Nephron progenitor cell (in vitro differentiated cells): ENCODE results near the gene PCNT.
A peak's percentile ranks its signal among the peaks of the same experiment; 100 is the strongest.
"Not testable (repeated sequence)": the region's sequence is repeated elsewhere in the genome, so short reads cannot be mapped to it uniquely, and the experiment has no call there.

ENCODE experiments used
- DNase-seq: peaks from one replicate; pipeline ENCODE4 v3.0.0; 2021
- H3K27ac Mint-ChIP-seq: 2 replicates; pipeline ENCODE4 v1.8.0; 2021; ENCODE audit warnings: mild to moderate bottlenecking, moderate library complexity, mixed read lengths
- H3K27me3 Mint-ChIP-seq: 2 replicates; pipeline ENCODE4 v1.8.0; 2021; ENCODE audit warnings: mild to moderate bottlenecking, low read depth, mixed read lengths; ENCODE audit not compliant: poor library complexity
- H3K36me3 Mint-ChIP-seq: 2 replicates; pipeline ENCODE4 v1.8.0; 2021; ENCODE audit warnings: low read depth, mixed read lengths
- H3K4me1 Mint-ChIP-seq: 2 replicates; pipeline ENCODE4 v1.8.0; 2021; ENCODE audit warnings: mixed read lengths
- H3K4me3 Mint-ChIP-seq: 2 replicates; pipeline ENCODE4 v1.8.0; 2021; ENCODE audit warnings: mild to moderate bottlenecking, moderate library complexity, mixed read lengths
- H3K9me3 Mint-ChIP-seq: 2 replicates; pipeline ENCODE4 v1.8.0; 2021; ENCODE audit warnings: mild to moderate bottlenecking, moderate library complexity, mixed read lengths
- TF ChIP-seq, protein P1 (sequence below): fragments of 200-600 bp; sonication (generic); IDR thresholded peaks from 2 replicates; pipeline ENCODE4 v1.5.0; 2021; ENCODE audit warnings: antibody characterized with exemption

Gene PCNT

DNA sequence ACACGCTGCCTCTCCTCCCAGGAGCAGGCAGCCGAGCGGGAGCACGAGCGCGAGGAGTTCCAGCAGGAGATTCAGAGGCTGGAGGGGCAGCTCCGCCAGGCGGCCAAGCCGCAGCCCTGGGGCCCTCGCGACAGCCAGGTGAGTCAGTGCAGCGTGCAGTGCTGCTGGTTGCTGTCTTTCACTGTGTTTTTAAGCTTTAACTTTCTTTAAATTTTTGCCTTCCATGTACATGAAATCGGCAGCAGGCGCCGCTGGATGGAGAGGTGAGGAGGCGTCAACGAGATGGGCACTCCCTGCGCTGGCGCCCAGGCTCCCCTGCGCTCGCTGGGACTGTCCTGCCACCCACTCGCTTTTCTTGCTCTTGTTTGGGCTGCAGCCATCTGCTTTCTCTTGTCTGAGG is 74.0 kb downstream of the PCNT start:
- Mint-ChIP-seq H3K4me3 (no peak overlapping the region), H3K27ac (no peak overlapping the region), H3K36me3 (peaks cover 48% of the 10 kb centered on the region), H3K27me3 (peaks cover 4% of the 10 kb centered on the region), H3K9me3 (no peaks in the 10 kb centered on the region), H3K4me1 (peaks cover 18% of the 10 kb centered on the region)
- no peak for DNase-seq
- TF ChIP-seq, protein P1, sequence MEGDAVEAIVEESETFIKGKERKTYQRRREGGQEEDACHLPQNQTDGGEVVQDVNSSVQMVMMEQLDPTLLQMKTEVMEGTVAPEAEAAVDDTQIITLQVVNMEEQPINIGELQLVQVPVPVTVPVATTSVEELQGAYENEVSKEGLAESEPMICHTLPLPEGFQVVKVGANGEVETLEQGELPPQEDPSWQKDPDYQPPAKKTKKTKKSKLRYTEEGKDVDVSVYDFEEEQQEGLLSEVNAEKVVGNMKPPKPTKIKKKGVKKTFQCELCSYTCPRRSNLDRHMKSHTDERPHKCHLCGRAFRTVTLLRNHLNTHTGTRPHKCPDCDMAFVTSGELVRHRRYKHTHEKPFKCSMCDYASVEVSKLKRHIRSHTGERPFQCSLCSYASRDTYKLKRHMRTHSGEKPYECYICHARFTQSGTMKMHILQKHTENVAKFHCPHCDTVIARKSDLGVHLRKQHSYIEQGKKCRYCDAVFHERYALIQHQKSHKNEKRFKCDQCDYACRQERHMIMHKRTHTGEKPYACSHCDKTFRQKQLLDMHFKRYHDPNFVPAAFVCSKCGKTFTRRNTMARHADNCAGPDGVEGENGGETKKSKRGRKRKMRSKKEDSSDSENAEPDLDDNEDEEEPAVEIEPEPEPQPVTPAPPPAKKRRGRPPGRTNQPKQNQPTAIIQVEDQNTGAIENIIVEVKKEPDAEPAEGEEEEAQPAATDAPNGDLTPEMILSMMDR, result no peak

GRCh38 chr21:46399129-46399528 is 75.2 kb downstream of the PCNT start:
- peak overlapping the region; percentile 86 for H3K27ac Mint-ChIP-seq
- peaks cover 56% of the 10 kb centered on the region for H3K36me3 Mint-ChIP-seq
- TF ChIP-seq, protein P1, result no peak
- H3K4me3 Mint-ChIP-seq, result no peak overlapping the region
- H3K27me3 Mint-ChIP-seq, result peaks cover 4% of the 10 kb centered on the region
- DNase-seq, result no peak
- H3K9me3 Mint-ChIP-seq, result no peaks in the 10 kb centered on the region
- H3K4me1 Mint-ChIP-seq, result peaks cover 6% of the 10 kb centered on the region

GRCh38 chr21:46399686-46400085 is 75.7 kb downstream of the PCNT start:
- TF ChIP-seq, protein P1, result no peak
- DNase-seq, result no peak
- peak overlapping the region; percentile 86 for H3K27ac Mint-ChIP-seq
- no peak overlapping the region for H3K4me3 Mint-ChIP-seq
- H3K9me3 Mint-ChIP-seq, result no peaks in the 10 kb centered on the region
- peaks cover 4% of the 10 kb centered on the region for H3K27me3 Mint-ChIP-seq
- peaks cover under 1% of the 10 kb centered on the region for H3K4me1 Mint-ChIP-seq
- peaks cover 56% of the 10 kb centered on the region for H3K36me3 Mint-ChIP-seq

DNA sequence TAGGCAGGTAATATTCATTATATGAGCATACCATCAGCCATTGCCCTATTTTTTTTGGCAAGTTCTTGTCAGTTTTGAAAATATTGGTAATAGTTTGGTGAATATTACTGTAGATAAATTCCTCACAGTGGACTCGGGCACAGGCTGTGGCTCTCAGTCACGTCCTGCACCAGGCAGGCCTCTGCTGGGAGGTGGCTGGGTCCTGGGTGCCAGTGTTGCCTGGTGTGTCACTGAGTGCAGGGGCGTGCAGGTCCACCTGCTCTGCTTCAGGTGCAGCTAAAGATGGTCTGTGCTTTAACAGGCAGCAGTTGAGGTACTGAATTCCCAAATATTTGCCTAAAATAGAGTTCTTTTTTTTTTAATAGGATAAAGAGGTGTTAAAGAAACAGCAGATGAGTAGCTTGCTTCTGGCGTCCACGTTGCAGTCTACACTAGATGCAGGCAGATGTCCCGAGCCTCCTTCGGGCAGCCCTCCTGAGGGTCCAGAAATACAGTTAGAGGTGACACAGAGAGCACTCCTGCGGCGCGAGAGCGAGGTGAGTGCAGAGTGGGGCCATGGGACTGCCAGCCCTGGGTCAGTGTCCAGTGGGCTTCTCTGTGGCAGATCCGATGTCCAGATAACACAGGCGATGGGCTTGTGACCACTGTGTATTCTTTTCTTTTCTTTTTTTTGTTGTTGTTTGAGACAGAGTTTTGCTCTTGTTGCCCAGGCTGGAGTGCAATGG is 77.4 kb downstream of the PCNT start:
- Mint-ChIP-seq H3K36me3 (peaks cover 62% of the 10 kb centered on the region), H3K27me3 (peaks cover 4% of the 10 kb centered on the region), H3K4me3 (no peak overlapping the region), H3K4me1 (no peaks in the 10 kb centered on the region), H3K9me3 (no peaks in the 10 kb centered on the region), H3K27ac (no peak overlapping the region)
- TF ChIP-seq, protein P1, result no peak
- DNase-seq, result no peak

- DNase-seq, result no peak
- Mint-ChIP-seq H3K4me3 (no peak overlapping the region), H3K4me1 (no peaks in the 10 kb centered on the region), H3K9me3 (no peaks in the 10 kb centered on the region), H3K27ac (no peak overlapping the region), H3K36me3 (peaks cover 64% of the 10 kb centered on the region), H3K27me3 (peaks cover 4% of the 10 kb centered on the region)
- TF ChIP-seq, protein P1, result no peak
Observed at GRCh38 chr21:46402421-46402820, 78.5 kb downstream of the PCNT start.

- H3K27ac Mint-ChIP-seq, result peak overlapping the region; percentile 85
- not testable (repeated sequence) for H3K9me3 Mint-ChIP-seq, H3K4me1 Mint-ChIP-seq, H3K27me3 Mint-ChIP-seq, DNase-seq, H3K4me3 Mint-ChIP-seq
- H3K36me3 Mint-ChIP-seq, result peaks cover 67% of the 10 kb centered on the region
Observed at GRCh38 chr21:46403234-46403811, 79.4 kb downstream of the PCNT start.
